Common myeloid progenitor, CD34-positive (primary cell): ENCODE measurements around the gene CLIC1.

ENCODE experiments used
- CTCF ChIA-PET: fragments of 350-600 bp; sonication (Branson Sonifier 250); formaldehyde crosslinking; loops from one replicate; lab custom pipeline; 2021; ENCODE audit warnings: antibody characterized with exemption; lab: Charles Lee
- POLR2A ChIA-PET: fragments of 350-600 bp; sonication (Branson Sonifier 250); formaldehyde crosslinking; loops from one replicate; lab custom pipeline; 2021; ENCODE audit warnings: antibody characterized with exemption; lab: Charles Lee
- DNase-seq, 3 donors: peaks; one replicate each; pipeline versions ENCODE4 v3.0.0 to v3.0.0-alpha.2; 2013
- H3K27ac ChIP-seq, 2 experiments: 1 replicate in 1 of 2; 2 replicates in 1 of 2; pipeline ENCODE4 v1.7.0; 2013; ENCODE audit warnings: inconsistent platforms in 2 of 2, low read length in 2 of 2, mild to moderate bottlenecking in 2 of 2, low read depth in 1 of 2, moderate library complexity in 1 of 2; ENCODE audit not compliant: severe bottlenecking in 2 of 2, insufficient read depth in 1 of 2, poor library complexity in 1 of 2
- H3K27me3 ChIP-seq, 5 experiments: replicated peaks in 2 of 5; 1 replicate in 3 of 5; 2 replicates in 2 of 5; pipeline versions ENCODE4 v1.6.1 to v1.7.0; 2013; ENCODE audit warnings: low read length in 4 of 5, mild to moderate bottlenecking in 2 of 5, moderate library complexity in 2 of 5, inconsistent platforms in 1 of 5; ENCODE audit not compliant: insufficient read depth in 5 of 5, control insufficient read depth in 4 of 5
- H3K36me3 ChIP-seq, 4 experiments: 1 replicate in 2 of 4; 2 replicates in 2 of 4; pipeline versions ENCODE4 v1.6.1 to v1.7.0; 2013; ENCODE audit warnings: low read length in 3 of 4, control low read depth in 1 of 4, mild to moderate bottlenecking in 1 of 4; ENCODE audit not compliant: control insufficient read depth in 4 of 4, insufficient read depth in 4 of 4
- H3K4me1 ChIP-seq, 4 experiments: 1 replicate in 3 of 4; 2 replicates in 1 of 4; pipeline versions ENCODE4 v1.6.1 to v1.7.1; 2013; ENCODE audit warnings: low read length in 3 of 4, mild to moderate bottlenecking in 3 of 4, control low read depth in 1 of 4, inconsistent platforms in 1 of 4, moderate library complexity in 1 of 4; ENCODE audit not compliant: control insufficient read depth in 4 of 4, insufficient read depth in 4 of 4; ENCODE audit errors: control extremely low read depth in 1 of 4
- H3K4me3 ChIP-seq, 7 experiments: 1 replicate in 4 of 7; 2 replicates in 3 of 7; pipeline versions ENCODE4 v1.5.1 to v1.7.0; 2013; ENCODE audit warnings: mild to moderate bottlenecking in 7 of 7, low read length in 6 of 7, moderate library complexity in 6 of 7, inconsistent platforms in 2 of 7, low read depth in 2 of 7, control low read depth in 1 of 7; ENCODE audit not compliant: insufficient read depth in 4 of 7, control insufficient read depth in 1 of 7; ENCODE audit errors: extremely low read depth in 1 of 7
- H3K9me3 ChIP-seq, 5 experiments: 1 replicate in 4 of 5; 2 replicates in 1 of 5; pipeline versions ENCODE4 v1.6.1 to v1.7.1; 2013; ENCODE audit warnings: low read length in 4 of 5, mild to moderate bottlenecking in 2 of 5, inconsistent platforms in 1 of 5, low read depth in 1 of 5, moderate library complexity in 1 of 5; ENCODE audit not compliant: control insufficient read depth in 4 of 5, insufficient read depth in 2 of 5; ENCODE audit errors: control extremely low read depth in 1 of 5
- WGBS: methylation state at CpG from one replicate; pipeline ENCODE4 v1.1.5; 2013; ENCODE audit not compliant: insufficient coverage; 5-methylcytosine and 5-hydroxymethylcytosine counted together

CLIC1 gene

GRCh38 chr6:31762878-31763618, 26.7 kb upstream of the CLIC1 start:
- Histone ChIP-seq H3K36me3 (peaks cover 9 to 65% (median 52%) of the 10 kb centered on the region in 4 experiments), H3K4me1 (no peaks in the 10 kb centered on the region), H3K9me3 (no peaks in the 10 kb centered on the region), H3K27ac (no peak overlapping the region), H3K27me3 (no peaks in the 10 kb centered on the region), H3K4me3 (no peak overlapping the region)
- no peak for DNase-seq
- ChIA-PET POLR2A (no interaction called here), CTCF (interaction anchor here (13.2 kb wide), 1 partner anchor 31 kb away, joined by 268 read pairs; the partner anchor contains the start of genes CLIC1, DDAH2, MPIG6B and MSH5)
- WGBS: 95% methylated on average over 7 of the region's 8 CpGs

- no peak for DNase-seq
- Histone ChIP-seq H3K27ac (no peak within 1 kb of the TSS), H3K9me3 (no peaks in the 10 kb centered on the region), H3K4me3 (no peak within 1 kb of the TSS), H3K27me3 (no peaks in the 10 kb centered on the region), H3K36me3 (peaks cover 9 to 67% (median 54%) of the 10 kb centered on the region in 4 experiments), H3K4me1 (no peaks in the 10 kb centered on the region)
- ChIA-PET CTCF (interaction anchor here (0.7 to 13.2 kb wide), 2 partner anchors 8 to 30 kb away, joined by 4 to 268 read pairs; partner anchors contain the start of genes CLIC1, DDAH2, MPIG6B and MSH5), POLR2A (no interaction called here)
- WGBS: 78% methylated on average over 1 of the region's 4 CpGs
Measured at GRCh38 chr6:31762356-31762755, 26.0 kb upstream of the CLIC1 start, which contains the start of gene SAPCD1. TSS of gene SAPCD1 (plus strand) at chr6:31762656. CDS start at chr6:31763055, 399 bp downstream.

- ChIA-PET POLR2A (interaction anchor here (0.6 kb wide), 1 partner anchor 20 kb away, joined by 3 read pairs; no protein-coding TSS in a partner anchor), CTCF (interaction anchor here (0.9 kb wide), 1 partner anchor 11 kb away, joined by 3 read pairs; no protein-coding TSS in a partner anchor)
- 100% methylated on average over 7 of the region's 8 CpGs for WGBS
- Histone ChIP-seq H3K4me1 (no peaks in the 10 kb centered on the region), H3K4me3 (no peak overlapping the region), H3K36me3 (peaks cover 9 to 67% (median 54%) of the 10 kb centered on the region in 4 experiments), H3K27ac (no peak overlapping the region), H3K27me3 (no peaks in the 10 kb centered on the region), H3K9me3 (no peaks in the 10 kb centered on the region)
- DNase-seq: no peak
Measured at GRCh38 chr6:31761343-31761742, 25.0 kb upstream of the CLIC1 start.

- CTCF ChIA-PET: interaction anchor here (0.9 to 1.1 kb wide), 2 partner anchors 11 to 13 kb away, joined by 3 read pairs; no protein-coding TSS in a partner anchor
- no peaks in the 10 kb centered on the region for H3K27me3 ChIP-seq
- POLR2A ChIA-PET: no interaction called here
- no peaks in the 10 kb centered on the region for H3K4me1 ChIP-seq
- DNase-seq: no peak
- peak overlapping the region in 1 of 2 experiments; percentile 21 for H3K27ac ChIP-seq
- H3K36me3 ChIP-seq: peaks cover 9 to 67% (median 54%) of the 10 kb centered on the region in 4 experiments
- WGBS: 93% methylated on average over 3 of the region's 5 CpGs
- H3K4me3 ChIP-seq: no peak overlapping the region
- H3K9me3 ChIP-seq: no peaks in the 10 kb centered on the region
Measured at GRCh38 chr6:31760790-31761189, 24.5 kb upstream of the CLIC1 start.

GRCh38 chr6:31758281-31758680, 22.0 kb upstream of the CLIC1 start:
- no peak for DNase-seq
- H3K4me3 ChIP-seq: no peak overlapping the region
- no peaks in the 10 kb centered on the region for H3K4me1 ChIP-seq
- H3K9me3 ChIP-seq: no peaks in the 10 kb centered on the region
- H3K27ac ChIP-seq: no peak overlapping the region
- peaks cover 9 to 56% (median 45%) of the 10 kb centered on the region in 4 experiments for H3K36me3 ChIP-seq
- no peaks in the 10 kb centered on the region for H3K27me3 ChIP-seq
- ChIA-PET CTCF (interaction anchor here (0.6 to 2.4 kb wide), 5 partner anchors 11 to 29 kb away, joined by 3 to 16 read pairs (median 3); partner anchors contain the start of genes DDAH2 and MSH5), POLR2A (no interaction called here)
- WGBS: 100% methylated on average over 1 of the region's 2 CpGs

GRCh38 chr6:31752739-31753319, 16.5 kb upstream of the CLIC1 start:
- Histone ChIP-seq H3K9me3 (no peaks in the 10 kb centered on the region), H3K4me1 (no peaks in the 10 kb centered on the region), H3K27ac (no peak overlapping the region), H3K27me3 (no peaks in the 10 kb centered on the region), H3K4me3 (no peak overlapping the region), H3K36me3 (peaks cover 0 to 24% (median 10%) of the 10 kb centered on the region in 4 experiments)
- CTCF ChIA-PET: interaction anchor here (0.5 to 1.5 kb wide), 6 partner anchors 11 to 77 kb away, joined by 3 to 5 read pairs (median 4); no protein-coding TSS in a partner anchor
- POLR2A ChIA-PET: no interaction called here
- 100% methylated on average over 5 of the region's 8 CpGs for WGBS
- no peak for DNase-seq
